Measurements from ENCODE around the gene KRTAP10-7. TPM values are rescaled to one million over a fixed set of nuclear protein-coding genes. Genes with fewer than 3 reads are reported as not detected.

KRTAP10-7 gene
- total RNA-seq, 2 donors from 2014 or later = not detected

DNA sequence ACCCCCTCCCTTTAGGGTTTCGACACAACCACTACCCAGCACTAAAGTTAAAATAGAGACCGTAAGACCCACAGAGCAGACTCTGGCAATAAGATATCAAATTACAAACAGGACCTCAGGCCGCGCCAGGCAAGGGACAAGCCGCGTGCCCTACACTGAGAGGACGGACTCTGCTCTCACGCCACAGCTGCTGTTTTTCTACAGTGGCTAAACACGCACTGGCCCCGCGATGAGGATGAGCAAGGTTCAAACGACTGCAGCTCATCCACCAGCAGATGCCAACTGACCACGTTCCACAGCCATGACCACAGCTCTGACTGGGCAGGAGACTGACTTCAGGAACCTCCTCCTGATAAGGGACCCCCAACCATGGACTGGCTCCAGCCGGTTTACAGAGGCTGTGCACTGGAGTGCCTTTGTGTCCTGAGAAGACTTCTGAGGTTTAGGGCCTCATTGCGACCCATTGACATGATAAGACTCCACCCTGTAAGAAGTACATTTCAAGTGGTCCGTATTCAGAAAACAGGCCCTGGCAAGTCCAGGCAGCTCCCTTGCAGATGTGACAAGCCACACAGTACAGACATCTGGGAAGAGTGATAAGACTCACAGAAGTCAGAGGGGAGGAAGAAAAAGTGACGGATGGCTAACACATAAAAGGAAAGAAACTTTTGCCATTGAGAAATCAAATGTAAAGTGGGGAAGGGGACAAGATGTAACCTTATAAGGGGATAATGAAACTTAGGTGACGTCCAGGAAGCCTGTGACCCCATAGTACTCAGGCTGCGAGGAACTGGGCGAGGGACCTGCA, 6.6 kb upstream of the KRTAP10-7 start:
- no peak for DNase-seq (ENCODE audit: low spot score)
- Histone ChIP-seq H3K27ac (no peak overlapping the region), H3K4me3 (no peak overlapping the region), H3K4me1 (replicated peaks) (no peaks in the 10 kb centered on the region), H3K27me3 (replicated peaks; ENCODE audit: insufficient read depth) (peaks cover 2% of the 10 kb centered on the region), H3K9me3 (no peaks in the 10 kb centered on the region), H3K36me3 (no peaks in the 10 kb centered on the region)
- 51% methylated on average over 20 of the region's 20 CpGs for WGBS
- TF ChIP-seq POLR2AphosphoS5 (IDR thresholded peaks at IDR 0.05) (no peak), POLR2A (IDR thresholded peaks at IDR 0.05) (no peak), CTCF (IDR thresholded peaks at IDR 0.05) (no peak)
- intact Hi-C loops (cut with DNase I) = no loop called here

GRCh38 chr21:44594406-44594916, 5.9 kb upstream of the KRTAP10-7 start:
- 76% methylated on average over 12 of the region's 12 CpGs for WGBS
- DNase-seq (ENCODE audit: low spot score) = no peak
- H3K4me1 ChIP-seq (replicated peaks) = no peaks in the 10 kb centered on the region
- no peak for TF ChIP-seq CTCF (IDR thresholded peaks at IDR 0.05)
- peaks cover 2% of the 10 kb centered on the region for H3K27me3 ChIP-seq (replicated peaks; ENCODE audit: insufficient read depth)
- no peak overlapping the region for H3K27ac ChIP-seq
- intact Hi-C loops (cut with DNase I) = no loop called here
- no peaks in the 10 kb centered on the region for H3K9me3 ChIP-seq
- no peak overlapping the region for H3K4me3 ChIP-seq
- H3K36me3 ChIP-seq = no peaks in the 10 kb centered on the region

- no peaks in the 10 kb centered on the region for H3K4me1 ChIP-seq (replicated peaks)
- WGBS = 73% methylated on average over 6 of the region's 6 CpGs
- intact Hi-C loops (cut with DNase I) = no loop called here
- DNase-seq (ENCODE audit: low spot score) = no peak
- peaks cover 2% of the 10 kb centered on the region for H3K27me3 ChIP-seq (replicated peaks; ENCODE audit: insufficient read depth)
- no peaks in the 10 kb centered on the region for H3K36me3 ChIP-seq
- TF ChIP-seq POLR2A (IDR thresholded peaks at IDR 0.05) (no peak), CTCF (IDR thresholded peaks at IDR 0.05) (no peak), POLR2AphosphoS5 (IDR thresholded peaks at IDR 0.05) (no peak)
- no peak overlapping the region for H3K27ac ChIP-seq
- H3K4me3 ChIP-seq = no peak overlapping the region
- no peaks in the 10 kb centered on the region for H3K9me3 ChIP-seq
These were observed 4.9 kb upstream of the KRTAP10-7 start for GRCh38 chr21:44595524-44595923.

DNA sequence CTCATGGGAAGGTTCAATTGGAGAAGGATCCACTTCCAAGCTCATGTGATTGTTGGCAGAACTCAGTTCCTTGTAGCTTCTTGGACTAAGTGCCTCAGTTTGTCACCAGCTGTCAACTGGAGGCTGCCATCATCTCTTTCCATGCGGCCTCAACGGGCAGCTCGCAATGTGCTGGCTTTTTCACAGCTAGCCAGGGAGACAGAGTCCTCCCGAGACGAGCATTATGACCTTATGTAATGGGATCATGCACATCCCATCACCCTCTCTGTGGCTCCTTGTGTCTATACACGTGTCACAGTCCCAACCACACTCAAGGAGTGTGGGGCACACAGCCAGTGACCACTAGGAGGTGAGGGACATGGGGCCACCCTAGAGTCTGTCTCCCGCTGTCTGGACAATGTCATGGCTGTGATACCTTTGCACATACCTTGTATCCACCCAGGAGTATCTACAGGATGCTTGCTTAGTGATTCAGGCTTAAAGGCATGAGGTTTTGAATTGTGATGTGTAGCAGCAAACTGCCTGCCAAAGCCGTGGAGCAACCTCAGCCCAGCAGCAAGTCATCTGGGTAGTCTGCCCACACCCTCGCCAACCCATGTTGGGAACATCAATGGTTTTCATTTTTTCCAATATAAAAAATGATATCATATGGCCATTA, 4.2 kb upstream of the KRTAP10-7 start:
- no peak overlapping the region for H3K27ac ChIP-seq
- peaks cover 2% of the 10 kb centered on the region for H3K27me3 ChIP-seq (replicated peaks; ENCODE audit: insufficient read depth)
- DNase-seq (ENCODE audit: low spot score) = no peak
- H3K36me3 ChIP-seq = no peaks in the 10 kb centered on the region
- H3K9me3 ChIP-seq = no peaks in the 10 kb centered on the region
- WGBS = 63% methylated on average over 9 of the region's 9 CpGs
- TF ChIP-seq POLR2A (IDR thresholded peaks at IDR 0.05) = no peak
- TF ChIP-seq POLR2AphosphoS5 (IDR thresholded peaks at IDR 0.05) = no peak
- no peak for TF ChIP-seq CTCF (IDR thresholded peaks at IDR 0.05)
- no peak overlapping the region for H3K4me3 ChIP-seq
- no peaks in the 10 kb centered on the region for H3K4me1 ChIP-seq (replicated peaks)
- intact Hi-C loops (cut with DNase I) = no loop called here

All from prostate gland (tissue), 2 donors.